K562 (cell line): ENCODE data around the gene SLC13A1. TPM values are rescaled to one million over a fixed set of nuclear protein-coding genes. Genes with fewer than 3 reads are reported as not detected.

Source experiments
- ATAC-seq: fragments of 200-7000 bp; cut with Tn5 transposase; 3 replicates; pipeline ENCODE4 v1.9.1; 2020; ENCODE audit warnings: moderate library complexity
- BruUV-seq: library from RNA; stranded (reverse); fragments of 400-500 nt; replicated peaks from 2 replicates; lab custom pipeline; 2021; lab: Mats Ljungman, UMichigan
- CTCF ChIA-PET: fragments of 300-600 bp; formaldehyde crosslinking; extraction: SDS; loops from one replicate; lab custom pipeline; 2021; ENCODE audit warnings: low intra/inter-chr PET ratio; lab: Yijun Ruan, JAX
- POLR2A ChIA-PET: fragments of 300-600, 350-650 bp; sonication (Branson Sonifier 250); formaldehyde crosslinking; extraction: SDS; loops from one replicate; lab custom pipeline; 2021; ENCODE audit warnings: antibody characterized with exemption, inconsistent platforms; lab: Yijun Ruan, JAX
- DNase-seq, 4 experiments: peaks; one replicate each; pipeline versions ENCODE4 v3.0.0 to v3.0.0-alpha.2; 2011 to 2018; ENCODE audit warnings: low spot score in 3 of 4, mixed read lengths in 3 of 4; ENCODE audit errors: extremely low read depth in 1 of 4
- FAIRE-seq: peaks from 2 replicates; lab custom pipeline; 2011; peaks lifted over from hg19 to GRCh38; lab: Jason Lieb, UNC
- H2AFZ ChIP-seq: 2 replicates; pipeline ENCODE4 v1.6.0; 2011; ENCODE audit warnings: low read depth, low read length, control low read depth, inconsistent platforms
- H3K27ac ChIP-seq: fragments of 200-600 bp; 3 replicates; pipeline ENCODE4 v1.8.0; 2011; ENCODE audit warnings: low read depth, mild to moderate bottlenecking, control low read depth, inconsistent platforms, low read length, moderate library complexity, mixed read lengths; ENCODE audit errors: extremely low read depth
- H3K27me3 ChIP-seq, 2 experiments: fragments of 300-600 bp in 1 of 2; 2 replicates in 1 of 2; 3 replicates in 1 of 2; pipeline versions ENCODE4 v1.6.0 to v1.8.0; 2011; ENCODE audit warnings: inconsistent platforms in 2 of 2, low read length in 2 of 2, mild to moderate bottlenecking in 1 of 2, mixed read lengths in 1 of 2, moderate library complexity in 1 of 2; ENCODE audit not compliant: control insufficient read depth in 2 of 2, insufficient read depth in 2 of 2
- H3K36me3 ChIP-seq: fragments of 300-600 bp; 3 replicates; pipeline ENCODE4 v1.8.0; 2011; ENCODE audit warnings: mild to moderate bottlenecking, low read length, inconsistent platforms; ENCODE audit not compliant: control insufficient read depth, insufficient read depth
- H3K4me1 ChIP-seq, 2 experiments: fragments of 200-600 bp in 1 of 2; replicated peaks in 1 of 2; 2 replicates in 1 of 2; 3 replicates in 1 of 2; pipeline versions ENCODE4 v1.5.1 to v1.8.0; 2011; ENCODE audit warnings: inconsistent platforms in 2 of 2, low read length in 2 of 2, mild to moderate bottlenecking in 1 of 2, mixed read lengths in 1 of 2, moderate library complexity in 1 of 2; ENCODE audit not compliant: control insufficient read depth in 2 of 2, insufficient read depth in 2 of 2
- H3K4me2 ChIP-seq: 2 replicates; pipeline ENCODE4 v1.6.1; 2011; ENCODE audit warnings: low read length, control low read depth, inconsistent platforms, mixed read lengths; ENCODE audit not compliant: insufficient read depth
- H3K4me3 ChIP-seq: fragments of 200-600 bp; sonication (generic), shearing (Covaris generic); 2 replicates; pipeline ENCODE4 v1.5.1; 2016; ENCODE audit warnings: control low read depth, inconsistent platforms
- H3K79me2 ChIP-seq: fragments of 200-600 bp; 3 replicates; pipeline ENCODE4 v1.8.0; 2011; ENCODE audit warnings: low read length, inconsistent platforms; ENCODE audit not compliant: control insufficient read depth, insufficient read depth
- H3K9ac ChIP-seq, 2 experiments: 2 replicates each; pipeline versions ENCODE4 v1.6.0 to v1.6.1; 2011; ENCODE audit warnings: low read depth in 2 of 2, low read length in 2 of 2, control low read depth in 1 of 2, inconsistent platforms in 1 of 2, mild to moderate bottlenecking in 1 of 2, mixed read lengths in 1 of 2; ENCODE audit not compliant: insufficient read depth in 1 of 2
- H3K9me1 ChIP-seq: one replicate; pipeline ENCODE4 v1.6.0; 2011; ENCODE audit warnings: inconsistent platforms, mild to moderate bottlenecking, low read length, moderate library complexity; ENCODE audit not compliant: control insufficient read depth, insufficient read depth
- H3K9me3 ChIP-seq: replicated peaks from 2 replicates; pipeline ENCODE4 v1.5.1; 2011; ENCODE audit warnings: low read depth, low read length, inconsistent platforms; ENCODE audit not compliant: control insufficient read depth, insufficient read depth
- H4K20me1 ChIP-seq: replicated peaks from 2 replicates; pipeline ENCODE4 v1.6.1; 2011; ENCODE audit warnings: low read length, inconsistent platforms, mixed read lengths; ENCODE audit not compliant: control insufficient read depth, insufficient read depth
- BACH1 ChIP-seq: fragments of 200-800 bp; sonication (Bioruptor generic); IDR thresholded peaks from 2 replicates; pipeline ENCODE4 v1.6.1; 2016; ENCODE audit warnings: missing genetic modification characterization, missing compliant biosample characterization
- CTCF ChIP-seq, 3 experiments: IDR thresholded peaks in 2 of 3; conservative IDR thresholded peaks in 1 of 3; 2 replicates each; pipeline ENCODE4 v1.5.1; 2011 to 2012; ENCODE audit warnings: low read length in 3 of 3, mild to moderate bottlenecking in 3 of 3, control low read depth in 2 of 3, improper control_type of control experiment in 1 of 3, inconsistent platforms in 1 of 3, low read depth in 1 of 3, mixed read lengths in 1 of 3, moderate library complexity in 1 of 3; ENCODE audit not compliant: insufficient read depth in 2 of 3
- DNMT1 ChIP-seq: fragments of 450-650 bp; IDR thresholded peaks from 2 replicates; pipeline ENCODE4 v1.6.1; 2016; ENCODE audit warnings: antibody characterized with exemption, mild to moderate bottlenecking
- GABPB1 ChIP-seq: sonication (generic); formaldehyde crosslinking; IDR thresholded peaks from 2 replicates; pipeline ENCODE4 v1.8.0; 2022; ENCODE audit warnings: mild to moderate bottlenecking, missing genetic modification reagents
- MAZ ChIP-seq, 2 experiments: fragments of 450-650 bp in 1 of 2; sonication (generic) in 1 of 2; formaldehyde crosslinking; IDR thresholded peaks in 1 of 2; conservative IDR thresholded peaks in 1 of 2; 2 replicates each; pipeline versions ENCODE4 v1.4.0 to v1.5.0; 2020; ENCODE audit warnings: mild to moderate bottlenecking in 1 of 2, missing genetic modification reagents in 1 of 2
- NFYB ChIP-seq: IDR thresholded peaks from 2 replicates; pipeline ENCODE4 v1.6.1; 2011; ENCODE audit warnings: mild to moderate bottlenecking, moderate library complexity; ENCODE audit not compliant: insufficient read length; ENCODE audit errors: extremely low read depth
- SMAD3 ChIP-seq: fragments of 450-650 bp; formaldehyde crosslinking; conservative IDR thresholded peaks from 2 replicates; pipeline ENCODE4 v1.4.0; 2020; ENCODE audit warnings: mild to moderate bottlenecking
- SMARCA5 ChIP-seq: fragments of 450-650 bp; IDR thresholded peaks from 2 replicates; pipeline ENCODE4 v1.6.1; 2016
- SMARCB1 ChIP-seq: IDR thresholded peaks from 2 replicates; pipeline ENCODE4 v1.6.1; 2011; ENCODE audit warnings: improper control_type of control experiment, low read depth; ENCODE audit not compliant: insufficient read length
- STAT6 ChIP-seq: sonication (generic); formaldehyde crosslinking; IDR thresholded peaks from 2 replicates; pipeline ENCODE4 v1.8.1; 2023; ENCODE audit warnings: mild to moderate bottlenecking, missing genetic modification reagents
- THAP12 ChIP-seq: fragments of 250-450 bp; sonication (Bioruptor Pico); IDR thresholded peaks from 2 replicates; pipeline ENCODE4 v1.9.0; 2021; ENCODE audit warnings: mild to moderate bottlenecking, inconsistent platforms
- TRIM24 ChIP-seq, 2 experiments: fragments of 450-650 bp; IDR thresholded peaks; 2 replicates each; pipeline ENCODE4 v1.6.1; 2016
- WHSC1 ChIP-seq: IDR thresholded peaks from one replicate; pipeline ENCODE4 v1.6.1; 2012; ENCODE audit warnings: low read length, control low read depth, inconsistent platforms
- ZNF165 ChIP-seq: fragments of 250-450 bp; sonication (Bioruptor Pico); IDR thresholded peaks from 2 replicates; pipeline ENCODE4 v1.4.0; 2020; ENCODE audit warnings: borderline replicate concordance
- ZNF354B ChIP-seq: fragments of 250-450 bp; sonication (Bioruptor Pico); IDR thresholded peaks from 2 replicates; pipeline ENCODE4 v1.4.0; 2020
- ZNF431 ChIP-seq: sonication (generic); formaldehyde crosslinking; IDR thresholded peaks from 2 replicates; pipeline ENCODE4 v1.8.0; 2022; ENCODE audit warnings: mild to moderate bottlenecking, missing genetic modification reagents
- ZNF644 ChIP-seq: fragments of 200-800 bp; sonication (Bioruptor generic); IDR thresholded peaks from 2 replicates; pipeline ENCODE4 v1.6.1; 2016; ENCODE audit warnings: low read depth, missing genetic modification characterization, missing compliant biosample characterization
- in situ Hi-C: fragments of 300-500 bp; cut with MboI; formaldehyde crosslinking; loops from 4 replicates; pipeline ENCODE4 v1.15.0; 2018; ENCODE audit warnings: inconsistent platforms, mixed read lengths
- intact Hi-C: fragments of 100-400 bp; cut with micrococcal nuclease; formaldehyde crosslinking; loops from 2 replicates; pipeline ENCODE4 v1.14.2; 2022
- polyA plus RNA-seq, 8 experiments: library from polyadenylated mRNA; depleted of rRNA in 4 of 8; stranded (reverse) in 5 of 8; unstranded in 3 of 8; fragments of >200 nt; fragmentation: Nextera tagmentation in 2 of 8; fragmentation: Illumina TruSeq in 1 of 8; extraction: Ambion mirVana in 2 of 8; extraction: Trizol in 1 of 8; gene quantifications; 2 replicates each; pipeline versions ENCODE4 v1.2.1 to v1.2.3, GENCODE V29; 2011 to 2014; ENCODE audit warnings: inconsistent platforms in 1 of 8, missing spikeins in 1 of 8
- total RNA-seq, 7 experiments: library from RNA; depleted of rRNA in 6 of 7; stranded (reverse); fragments of >200 nt in 6 of 7; fragmentation: Illumina TruSeq in 2 of 7; extraction: Trizol in 2 of 7; gene quantifications; 2 replicates each; pipeline versions ENCODE4 v1.2.1 to v1.2.3, GENCODE V29; 2011 to 2021; ENCODE audit warnings: low replicate concordance in 1 of 7

Gene SLC13A1
- total and polyA plus RNA-seq, 9 of the 15 experiments (the other 6 are each of a cell fraction or from before 2014, with no cell fraction given), result 0.04 TPM; not detected in 8

- TF ChIP-seq BACH1, result no peak
- TF ChIP-seq THAP12 (CRISPR knock-in tag), result no peak
- no peak for TF ChIP-seq ZNF644 (tag)
- no peak for TF ChIP-seq SMAD3 (CRISPR knock-in tag)
- no peak for TF ChIP-seq ZNF354B
- TF ChIP-seq WHSC1, result no peak
- no peak for TF ChIP-seq MAZ (CRISPR knock-in tag; conservative IDR thresholded peaks at IDR 0.05 in 1 of 2, IDR thresholded peaks at IDR 0.05 in 1 of 2)
Observed at GRCh38 chr7:123169065-123169464, 30.7 kb downstream of the SLC13A1 start (continued).

- no TSS peak for BruUV-seq
- H3K4me1 ChIP-seq, result no peaks in the 10 kb centered on the region
- ChIA-PET CTCF (no interaction called here), POLR2A (interaction anchor here (0.6 kb wide), 1 partner anchor 956 kb away, joined by 4 read pairs; no protein-coding TSS in a partner anchor)
- H4K20me1 ChIP-seq, result no peaks in the 10 kb centered on the region
- no peak overlapping the region for H3K9ac ChIP-seq
- FAIRE-seq, result no peak
- intact Hi-C loops, result no loop called here
- no peaks in the 10 kb centered on the region for H3K27me3 ChIP-seq
- H3K9me3 ChIP-seq, result no peaks in the 10 kb centered on the region
- H3K36me3 ChIP-seq, result no peaks in the 10 kb centered on the region
- in situ Hi-C loops, result no loop called here
- ATAC-seq, result no peak
- no peak overlapping the region for H3K4me2 ChIP-seq
- no peak overlapping the region for H2AFZ ChIP-seq
- H3K79me2 ChIP-seq, result no peaks in the 10 kb centered on the region
- H3K27ac ChIP-seq, result no peak overlapping the region
- H3K4me3 ChIP-seq, result no peak overlapping the region
- H3K9me1 ChIP-seq, result no peaks in the 10 kb centered on the region
- no peak for DNase-seq
- TF ChIP-seq ZNF431 (CRISPR knock-in tag) (no peak), SMARCB1 (no peak), SMARCA5 (no peak), STAT6 (CRISPR knock-in tag) (no peak), DNMT1 (no peak), CTCF (IDR thresholded peaks at IDR 0.05 in 2 of 3, conservative IDR thresholded peaks at IDR 0.05 in 1 of 3; ENCODE audit: insufficient read depth in 2 of 3, low read depth in 1 of 3, low read length in 3 of 3) (no peak), TRIM24 (IDR thresholded peaks at IDR 0.05) (no peak), ZNF165 (CRISPR knock-in tag) (no peak), NFYB (no peak), GABPB1 (CRISPR knock-in tag) (no peak)
Observed at GRCh38 chr7:123157606-123158005, 42.2 kb downstream of the SLC13A1 start.
